GM18505 (cell line): ENCODE results near the gene BGN.

Experiments
- ATAC-seq: cut with Tn5 transposase; IDR thresholded peaks from one replicate; pipeline ENCODE4 v1.9.1; 2021; ENCODE audit not compliant: unreplicated experiment
- POLR2A ChIP-seq: IDR thresholded peaks from 4 replicates; pipeline ENCODE4 v1.6.1; 2011; ENCODE audit warnings: borderline replicate concordance; ENCODE audit not compliant: insufficient read depth, insufficient read length; ENCODE audit errors: extremely low read depth

Gene BGN

GRCh38 chrX:153494541-153495361, at the start of gene BGN:
Gene BGN (plus strand): TSS chrX:153494980. CDS start chrX:153504632, 9,652 bp downstream.
- no peak for TF ChIP-seq POLR2A
- no peak for ATAC-seq

DNA sequence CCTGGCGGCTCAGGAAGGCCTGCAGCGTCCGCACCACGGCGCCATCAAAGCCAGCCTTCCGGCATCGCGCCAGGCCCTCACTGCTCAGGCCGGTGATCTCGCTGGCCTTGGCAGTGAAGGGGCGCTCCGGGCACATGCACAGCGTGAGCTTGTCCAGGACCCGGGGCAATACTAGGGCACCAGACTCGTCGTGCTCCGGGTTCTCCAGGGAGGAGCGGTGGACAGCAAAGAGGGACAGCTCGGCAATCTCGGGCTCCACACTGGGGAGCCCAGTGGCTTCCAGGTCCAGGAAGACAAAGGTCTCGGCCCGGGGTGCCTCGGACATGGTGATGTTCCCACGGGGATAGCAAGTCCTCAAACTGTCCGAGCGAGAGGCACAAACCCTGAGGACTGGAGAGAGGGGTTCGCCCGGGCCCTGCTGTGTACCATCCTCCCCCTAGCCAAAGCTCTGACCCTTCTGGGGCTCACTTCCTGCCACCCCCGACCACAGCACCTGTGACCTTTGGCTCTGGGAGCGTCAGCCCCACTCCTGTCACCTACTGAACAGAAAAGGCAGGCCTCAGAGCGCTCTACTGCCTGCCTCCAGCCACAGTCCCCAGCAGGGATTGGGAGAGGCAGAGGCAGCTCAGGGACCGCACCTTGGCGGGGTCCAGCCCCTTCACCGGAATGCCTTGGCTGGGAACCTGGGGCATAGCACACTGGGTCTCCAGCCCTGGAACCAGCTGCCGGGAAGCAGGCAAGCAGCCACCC, 49.5 kb upstream of the BGN start:
- no peak for ATAC-seq
- TF ChIP-seq POLR2A: no peak

DNA sequence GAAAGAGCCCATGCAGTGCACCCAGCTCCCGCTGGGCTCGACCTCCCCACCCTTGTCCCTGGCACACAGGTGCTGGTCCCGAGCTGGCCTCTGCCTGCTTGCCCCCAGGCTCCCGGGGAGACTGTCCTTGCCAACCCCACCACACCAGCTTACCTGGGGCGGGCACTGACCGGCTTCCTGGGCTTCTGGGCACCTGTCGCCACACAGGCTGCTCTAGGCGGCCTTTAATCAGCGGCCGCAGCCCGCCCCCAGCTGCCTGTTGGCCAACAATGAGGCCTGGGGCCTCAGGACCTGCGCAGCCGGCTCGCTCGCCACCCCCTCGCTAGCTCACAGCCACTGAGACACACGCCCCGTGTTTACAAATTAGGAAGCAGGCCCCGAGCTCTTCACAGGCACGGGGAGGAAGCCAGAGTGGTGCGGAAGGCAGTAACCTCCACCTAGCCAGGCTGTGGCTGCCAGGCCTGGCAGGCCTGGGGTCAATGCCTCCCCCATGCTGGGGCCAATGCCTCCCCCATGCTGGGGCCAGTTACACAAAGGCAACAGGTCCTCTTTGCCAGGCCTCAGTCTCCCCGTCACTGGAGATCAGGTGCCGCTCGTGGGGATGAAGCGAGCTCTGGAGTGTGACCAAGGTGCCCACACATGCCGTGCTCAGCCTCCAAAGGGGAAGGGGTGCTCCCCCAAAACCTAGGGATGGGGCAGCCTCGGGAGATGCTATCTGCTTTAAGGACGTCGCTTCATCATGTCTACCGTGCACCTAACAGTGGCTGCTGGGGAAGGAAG, 48.7 kb upstream of the BGN start, which contains the start of gene TREX2:
Gene TREX2 (minus strand): TSS at position 201 of the 780 bp plus-strand sequence. CDS start 626 bp downstream, outside the sequence.
- no peak for TF ChIP-seq POLR2A
- ATAC-seq: no peak

DNA sequence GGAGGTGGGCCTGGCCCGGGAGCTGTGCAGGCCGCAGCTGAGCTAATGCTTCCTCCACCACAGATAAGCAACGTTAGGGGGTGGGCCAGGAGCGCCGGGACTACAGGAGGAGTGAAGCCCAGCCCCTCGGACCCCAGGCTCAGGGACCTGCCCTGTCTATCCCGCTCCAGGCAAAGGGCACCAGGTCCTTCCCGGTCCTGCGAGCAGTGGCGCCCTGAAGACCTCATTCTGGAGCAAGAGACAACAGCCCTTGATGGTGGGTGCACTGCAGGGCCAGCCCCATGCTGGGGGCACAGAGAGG, 48.2 kb upstream of the BGN start:
- ATAC-seq: no peak
- TF ChIP-seq POLR2A: no peak

- no peak for TF ChIP-seq POLR2A
- no peak for ATAC-seq
Measured at GRCh38 chrX:153446950-153447580, 47.7 kb upstream of the BGN start.

DNA sequence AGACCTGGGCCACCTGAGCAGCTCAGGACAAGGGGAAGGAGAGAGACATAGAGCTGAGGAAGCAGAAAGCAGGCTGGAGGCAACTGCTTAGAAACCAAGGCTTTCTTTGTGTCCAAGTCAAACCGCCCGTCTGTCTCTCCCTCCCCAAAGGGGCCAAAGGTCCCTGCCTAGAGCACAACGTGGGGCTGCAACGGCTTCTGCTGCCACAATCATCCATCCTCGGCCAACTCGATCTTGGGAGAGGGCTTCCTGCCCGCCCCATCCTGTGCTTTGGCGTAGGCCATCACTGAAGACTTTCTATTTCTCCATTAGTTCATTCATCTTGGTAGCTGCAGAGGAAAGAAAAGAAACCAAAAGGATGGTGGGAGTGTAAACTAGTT, 47.2 kb upstream of the BGN start:
- no peak for ATAC-seq
- TF ChIP-seq POLR2A: no peak

DNA sequence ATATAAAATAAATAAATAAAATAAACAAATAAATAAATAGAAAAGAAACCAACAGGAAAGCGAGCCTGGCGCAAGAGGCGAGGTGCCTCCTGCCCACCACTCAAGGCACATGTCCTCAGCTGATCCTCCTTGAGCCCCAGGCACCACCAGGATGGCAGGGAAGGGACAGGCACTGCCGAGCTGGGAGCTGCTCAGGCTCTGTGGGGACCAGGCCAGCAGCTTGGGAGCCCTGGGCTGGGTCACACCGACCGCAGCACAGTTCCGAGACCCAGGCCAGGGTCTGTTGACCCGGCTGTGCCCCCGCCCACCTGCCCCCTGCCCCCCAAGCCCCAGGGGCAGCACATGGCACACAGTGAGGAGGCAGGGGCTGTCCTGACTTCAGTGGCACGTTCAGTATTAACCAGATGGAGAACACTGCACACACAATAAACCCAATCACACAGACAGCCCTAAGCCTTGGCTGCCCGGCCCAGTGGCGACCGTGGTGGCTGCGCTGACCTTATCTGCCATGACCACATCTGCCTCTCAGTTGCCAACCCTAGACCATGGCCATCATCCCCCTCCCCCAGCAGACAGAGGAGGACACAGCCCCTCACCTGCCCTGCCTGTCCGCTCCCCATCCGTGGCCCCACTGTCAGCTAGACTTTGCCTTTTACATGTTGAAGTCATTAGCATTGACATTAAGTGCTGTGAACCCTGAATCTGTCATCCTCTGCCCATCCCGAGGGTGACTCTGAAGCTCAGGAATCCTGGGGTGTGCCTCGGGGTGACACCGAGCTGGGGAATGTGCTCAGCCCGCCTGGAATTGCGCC, 46.0 kb upstream of the BGN start:
- TF ChIP-seq POLR2A: no peak
- ATAC-seq: no peak

GRCh38 chrX:153449368-153450113, 45.2 kb upstream of the BGN start:
- ATAC-seq: no peak
- TF ChIP-seq POLR2A: no peak

- ATAC-seq: no peak
- no peak for TF ChIP-seq POLR2A
Measured at GRCh38 chrX:153450114-153450948, 44.4 kb upstream of the BGN start.

DNA sequence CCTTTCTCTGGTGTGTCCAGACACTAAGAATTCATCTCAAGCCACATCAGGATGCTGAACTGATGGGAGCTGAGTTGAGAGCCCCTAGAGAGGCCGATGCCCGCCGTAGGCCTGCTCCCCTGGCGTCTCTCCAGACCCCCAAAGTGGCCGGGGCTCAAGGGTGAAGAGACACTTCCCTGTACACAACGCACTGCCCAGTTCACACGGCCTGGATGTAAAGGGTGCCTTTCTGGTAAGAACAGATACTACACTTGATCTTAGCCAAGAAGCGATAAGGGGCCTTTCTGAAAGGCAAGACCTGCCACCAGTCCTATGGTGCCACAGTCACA, 43.9 kb upstream of the BGN start:
- TF ChIP-seq POLR2A: no peak
- ATAC-seq: no peak

DNA sequence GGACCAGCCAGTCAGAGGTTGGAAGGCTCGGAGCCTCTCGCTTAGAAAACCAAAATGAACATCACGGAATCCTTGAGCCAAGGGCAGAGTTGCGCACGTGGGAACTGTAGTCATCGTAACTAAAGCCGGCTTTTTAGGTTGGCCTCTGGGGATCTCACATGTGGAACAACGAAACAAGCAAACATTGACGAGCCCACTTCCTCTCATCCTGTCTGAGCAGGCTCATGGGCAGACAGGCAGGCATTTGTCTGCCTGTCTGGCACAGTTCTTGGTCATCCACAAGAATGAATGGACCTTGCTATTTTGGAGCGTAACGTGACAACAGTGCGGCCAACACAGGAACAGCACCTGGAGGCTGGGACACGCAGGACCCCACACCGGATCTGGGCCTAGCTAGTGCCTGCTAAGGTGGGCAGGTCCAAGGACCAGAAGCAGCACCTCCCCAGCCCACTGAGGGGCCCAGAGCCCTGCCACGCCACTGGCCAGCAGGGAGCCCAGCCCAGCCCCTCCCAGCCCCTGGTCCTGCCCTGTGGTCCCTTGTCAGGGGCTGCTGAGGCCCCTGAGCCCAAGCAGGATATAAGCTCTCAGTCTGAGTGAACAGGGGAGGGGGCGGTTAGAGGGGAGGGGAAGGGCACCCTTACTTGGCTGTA, 39.8 kb upstream of the BGN start:
- no peak for ATAC-seq
- TF ChIP-seq POLR2A: no peak

- ATAC-seq: no peak
- TF ChIP-seq POLR2A: no peak
Measured at GRCh38 chrX:153455571-153455970, 39.2 kb upstream of the BGN start.
